HG03442 (cell line): Measurements from ENCODE around the gene OTOGL.
"Not testable (repeated sequence)": the region's sequence is repeated elsewhere in the genome, so short reads cannot be mapped to it uniquely, and the experiment has no call there.

Experiments used
- ATAC-seq: cut with Tn5 transposase; IDR thresholded peaks from one replicate; pipeline ENCODE4 v1.9.1; 2021; ENCODE audit warnings: mild to moderate bottlenecking, moderate library complexity; ENCODE audit not compliant: unreplicated experiment

The OTOGL gene

DNA sequence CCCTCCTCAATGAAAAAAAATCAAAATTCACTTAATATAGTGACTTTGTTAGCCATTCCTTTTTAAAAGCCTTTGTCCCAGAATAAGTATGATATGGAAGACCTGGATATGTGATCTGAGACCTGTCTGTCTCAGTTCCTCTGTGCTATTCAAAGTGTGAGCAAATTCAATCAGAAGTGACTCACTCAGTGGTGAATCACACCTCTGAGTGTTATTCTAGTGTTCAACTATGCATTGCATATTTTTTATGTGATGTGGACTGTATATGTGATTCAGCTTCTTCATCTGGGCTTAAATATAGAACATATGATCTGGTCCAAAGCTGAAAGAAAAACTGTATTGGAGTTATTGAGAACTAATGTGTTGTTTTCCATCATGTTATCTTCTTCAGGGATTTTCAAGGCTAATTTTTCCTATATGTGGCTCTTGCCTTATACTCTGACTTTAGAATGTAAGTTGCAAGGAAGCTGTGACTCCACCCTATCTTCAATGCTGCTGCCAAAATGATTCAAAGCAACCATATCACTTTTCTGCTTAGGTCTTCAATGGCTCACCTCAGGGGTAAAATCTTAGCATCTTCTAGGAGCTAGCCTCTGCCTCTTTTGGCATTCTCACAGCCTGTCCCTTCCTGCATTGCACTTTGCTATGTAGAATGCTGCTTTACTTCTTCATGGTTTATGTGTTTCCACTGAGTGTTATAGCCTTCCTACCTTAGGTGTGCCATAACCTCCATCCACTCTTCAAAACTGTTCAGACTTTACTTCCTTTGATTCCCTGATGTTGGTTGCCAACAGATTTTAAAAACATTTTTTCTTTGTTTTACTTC, 169.8 kb downstream of the OTOGL start:
- ATAC-seq: peak; percentile 72

DNA sequence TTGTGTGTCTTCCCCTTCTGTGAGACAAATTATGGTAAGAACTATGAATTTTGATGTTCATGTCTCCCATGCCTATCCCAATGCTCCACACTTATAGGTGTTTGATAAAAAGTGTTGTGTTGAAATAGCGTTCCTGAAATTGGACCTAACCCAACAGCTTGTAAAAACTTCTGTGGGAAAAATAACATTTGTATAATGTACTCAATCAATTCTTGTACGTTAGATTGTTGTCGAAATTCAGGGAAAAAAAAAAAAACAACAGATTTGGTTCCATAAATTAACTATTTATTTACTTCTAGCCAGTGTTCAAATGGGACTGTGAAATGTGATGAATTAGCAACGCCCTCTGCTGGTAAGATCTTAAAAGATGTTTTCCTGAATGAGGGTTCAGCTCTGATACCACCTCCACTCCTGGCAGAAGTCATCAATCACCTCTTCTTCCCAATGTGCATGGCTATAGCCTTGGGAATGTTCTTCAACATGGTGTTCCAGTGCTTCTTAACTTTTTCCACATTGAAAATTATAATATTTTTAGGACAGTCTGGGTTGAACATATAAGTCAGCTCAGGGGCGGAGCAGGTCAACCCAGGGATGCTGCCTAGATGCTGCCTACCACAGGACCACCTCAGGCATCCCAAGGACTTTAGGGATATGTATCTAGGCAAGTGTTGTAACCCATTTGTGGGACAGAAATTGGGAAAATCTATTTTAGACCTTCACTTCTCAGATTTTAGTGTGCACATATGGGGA, 170.6 kb downstream of the OTOGL start:
- ATAC-seq: no peak

DNA sequence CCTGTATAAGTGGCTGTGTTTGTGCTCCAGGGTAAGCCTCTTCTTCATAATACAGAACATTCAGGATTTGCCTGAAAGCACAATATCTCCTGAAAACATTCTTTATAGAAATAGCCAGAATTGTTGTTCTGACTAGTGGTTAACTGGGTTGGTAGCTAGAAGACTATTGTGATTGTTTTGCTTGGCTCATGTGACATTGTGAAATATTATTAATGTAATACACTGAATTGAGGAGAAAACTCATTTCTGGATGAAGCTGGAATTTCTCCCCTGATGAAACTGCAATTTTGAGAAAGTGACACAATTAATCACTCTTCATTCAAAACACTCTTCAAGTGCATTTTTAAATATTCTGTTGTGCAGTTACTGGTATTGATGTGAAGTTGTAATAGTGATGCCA, 172.4 kb downstream of the OTOGL start:
- no peak for ATAC-seq

DNA sequence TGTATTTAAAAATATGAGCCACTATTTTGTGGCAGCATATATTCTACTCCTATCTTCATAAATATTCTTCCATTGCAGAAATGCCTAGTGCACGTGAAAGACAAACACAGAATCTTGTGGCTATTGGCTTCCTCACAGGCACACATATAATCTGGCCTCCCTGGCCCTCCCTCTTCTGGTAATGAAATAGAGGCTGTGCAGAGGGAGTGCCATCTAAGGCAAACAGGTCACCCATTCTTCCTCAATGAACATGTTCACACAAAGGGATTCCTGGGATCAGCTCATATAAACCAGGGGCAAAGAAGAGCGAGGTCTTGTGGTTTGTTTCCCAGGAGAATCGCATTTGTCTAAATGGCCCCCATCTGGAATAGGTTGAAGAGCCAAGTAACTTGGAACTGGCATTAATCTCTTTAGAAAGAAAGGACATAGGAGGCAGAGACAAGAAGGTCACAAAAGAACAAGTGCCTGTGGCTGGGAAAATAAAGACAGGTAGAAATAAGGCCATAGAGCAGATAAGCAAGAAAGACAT, 173.1 kb downstream of the OTOGL start:
- no peak for ATAC-seq

DNA sequence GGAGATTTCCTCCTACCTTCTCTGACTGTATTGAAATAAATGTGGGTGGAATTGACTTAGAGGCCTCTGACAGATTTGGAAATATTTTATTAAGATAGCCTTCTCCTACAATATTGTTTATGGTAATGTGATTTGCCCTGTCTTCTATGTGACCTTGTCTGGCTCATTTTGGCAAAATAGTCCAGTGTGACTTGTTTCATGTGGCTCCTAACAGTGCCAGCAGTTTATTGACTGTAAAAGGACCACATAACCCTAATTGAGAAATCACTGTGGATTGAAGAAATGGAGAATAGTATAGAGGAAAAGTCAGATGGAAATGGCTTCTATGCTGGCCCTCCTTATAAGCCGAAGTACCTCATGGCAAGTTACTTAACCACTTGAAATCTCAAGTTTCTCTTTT, 173.8 kb downstream of the OTOGL start:
- ATAC-seq: no peak

DNA sequence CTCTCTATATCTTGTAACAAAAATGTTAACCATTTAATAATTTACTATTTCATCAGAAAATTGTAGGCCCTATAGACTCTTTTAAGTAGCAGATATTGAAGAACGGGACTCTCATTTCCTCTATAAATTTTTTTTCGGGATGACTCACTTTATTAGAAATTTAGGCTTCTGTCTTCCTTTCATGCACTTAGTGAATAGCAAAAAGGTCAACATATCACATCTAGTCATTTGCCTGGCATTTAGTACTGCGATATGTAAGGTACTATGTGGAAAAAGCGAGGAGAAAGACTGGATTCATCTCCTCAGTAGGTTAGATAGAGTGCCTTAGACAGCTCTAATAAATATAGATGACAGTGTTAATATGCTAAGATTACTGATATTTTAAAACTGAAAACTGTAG, 178.4 kb downstream of the OTOGL start:
- no peak for ATAC-seq

DNA sequence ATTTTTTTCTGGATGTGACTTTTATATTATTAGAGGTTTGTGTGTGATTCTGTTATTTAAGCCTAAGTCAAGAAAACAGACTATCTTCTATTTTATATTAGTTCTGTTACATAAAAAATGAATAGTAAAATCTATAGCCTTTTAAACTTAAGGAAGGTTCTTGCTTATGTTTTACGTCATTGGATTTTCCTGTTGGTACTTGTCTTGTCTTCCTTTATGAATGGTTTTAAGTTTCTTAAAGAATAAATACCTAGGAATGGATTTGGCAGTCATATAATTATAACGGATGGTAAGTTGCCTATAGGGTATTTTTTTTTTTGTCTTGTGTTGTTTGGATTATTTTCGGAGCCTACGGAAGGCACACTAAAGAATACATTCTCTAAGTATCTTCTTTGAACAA, 182.9 kb downstream of the OTOGL start:
- no peak for ATAC-seq

DNA sequence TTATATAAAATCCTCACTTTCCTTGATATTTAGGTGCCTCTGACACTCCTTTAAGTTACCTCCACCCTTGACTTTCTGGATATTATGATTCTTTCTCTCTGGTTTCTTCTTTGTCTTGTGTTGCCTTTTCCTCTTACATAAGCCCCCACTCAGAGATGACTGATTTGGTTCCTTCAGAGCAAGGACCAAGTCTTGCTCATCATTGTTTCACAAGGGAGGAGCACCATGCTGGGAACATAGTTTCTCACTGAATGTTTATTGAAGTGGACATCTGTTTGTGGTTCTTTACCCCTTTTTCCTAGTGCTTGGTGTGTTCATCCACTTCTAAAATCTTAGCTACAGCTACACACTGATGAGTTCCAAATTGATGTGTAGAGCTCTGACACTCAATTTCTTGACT, 183.4 kb downstream of the OTOGL start:
- no peak for ATAC-seq

DNA sequence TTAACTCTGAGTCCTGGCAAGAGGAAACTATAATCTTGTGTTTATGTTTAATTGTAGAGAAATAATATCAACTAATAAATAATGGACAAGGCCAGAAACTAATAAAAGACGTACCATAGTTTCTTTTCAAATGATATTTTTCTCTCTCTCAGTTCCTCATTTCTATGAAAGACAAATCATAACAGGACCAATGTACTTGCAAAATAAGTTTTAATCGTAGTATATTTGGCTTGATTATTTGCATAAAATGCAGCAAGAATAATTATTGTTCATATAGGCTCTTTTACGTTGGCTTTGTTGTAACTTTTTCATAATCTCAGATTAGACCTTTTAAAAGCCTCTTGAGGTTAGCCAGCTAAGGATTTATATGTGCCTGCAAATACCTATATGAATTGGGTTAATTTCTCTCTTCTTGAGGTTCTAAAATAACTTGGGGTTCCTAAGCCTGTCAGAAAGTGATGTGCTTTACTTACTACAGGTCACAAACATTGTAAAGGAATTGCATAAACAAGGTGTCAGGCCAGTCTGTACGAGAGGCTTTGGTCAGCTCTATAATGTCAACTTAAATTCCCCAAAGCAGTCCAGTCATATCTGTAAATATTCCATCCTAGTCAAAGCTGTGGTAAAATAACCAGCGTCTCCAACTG, 191.9 kb downstream of the OTOGL start:
- ATAC-seq: peak; percentile 48

DNA sequence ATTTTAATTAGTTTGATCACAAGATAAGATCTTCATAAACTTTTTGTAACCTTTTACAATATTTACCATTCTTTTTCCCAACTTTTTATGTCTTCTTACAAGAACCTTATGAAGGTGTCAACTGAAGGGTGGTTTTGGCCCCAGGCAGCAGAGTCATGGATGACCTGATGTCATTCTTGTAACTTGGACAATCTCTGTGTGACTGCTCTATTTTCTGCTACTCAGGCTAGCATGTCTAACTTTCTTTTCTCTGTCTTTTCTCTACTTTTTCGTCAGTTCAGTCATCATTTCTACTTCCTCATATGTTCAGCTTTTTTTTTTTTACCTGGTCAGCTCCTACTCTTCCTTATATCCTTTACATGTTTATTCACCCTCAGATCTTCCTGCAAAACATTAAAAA, 194.0 kb downstream of the OTOGL start:
- peak; percentile 53 for ATAC-seq

DNA sequence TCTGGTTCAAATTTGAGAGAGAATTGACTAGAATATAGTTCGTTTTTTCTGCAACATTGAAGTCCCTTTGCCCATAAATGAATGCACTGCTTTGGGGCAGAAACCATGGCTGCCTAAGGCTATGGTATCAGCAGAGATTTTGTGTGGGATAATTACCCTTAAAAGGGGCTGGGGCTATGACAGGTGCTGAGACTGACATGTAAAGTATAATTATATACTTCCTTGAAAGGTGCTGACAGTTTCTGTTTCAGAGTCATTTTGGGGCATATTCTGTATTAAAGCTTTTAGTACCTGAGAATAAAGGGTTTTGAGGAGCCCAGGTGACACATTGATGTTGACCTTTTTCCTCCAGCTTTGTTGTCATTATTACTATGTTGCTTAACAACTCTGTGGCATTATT, 194.4 kb downstream of the OTOGL start:
- ATAC-seq: peak; percentile 69

DNA sequence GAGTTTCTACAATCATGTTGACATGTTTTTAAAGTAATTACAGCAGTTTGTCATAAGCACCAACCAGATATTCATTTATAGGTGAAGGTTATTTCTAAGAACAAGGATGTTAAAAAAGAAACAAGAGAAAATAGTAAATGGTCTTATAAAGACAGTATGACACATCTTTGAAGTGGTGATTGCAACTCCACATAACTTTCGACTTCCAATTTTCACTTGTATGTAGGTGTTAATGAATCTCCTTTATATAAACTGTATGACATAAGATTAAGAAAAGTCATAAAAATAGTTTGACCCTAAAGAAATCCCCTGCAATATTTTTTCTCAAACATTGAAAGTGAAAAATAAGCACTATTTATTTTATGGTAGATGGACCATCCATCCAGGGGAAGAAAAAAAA, 199.9 kb downstream of the OTOGL start:
- ATAC-seq: peak; percentile 58

DNA sequence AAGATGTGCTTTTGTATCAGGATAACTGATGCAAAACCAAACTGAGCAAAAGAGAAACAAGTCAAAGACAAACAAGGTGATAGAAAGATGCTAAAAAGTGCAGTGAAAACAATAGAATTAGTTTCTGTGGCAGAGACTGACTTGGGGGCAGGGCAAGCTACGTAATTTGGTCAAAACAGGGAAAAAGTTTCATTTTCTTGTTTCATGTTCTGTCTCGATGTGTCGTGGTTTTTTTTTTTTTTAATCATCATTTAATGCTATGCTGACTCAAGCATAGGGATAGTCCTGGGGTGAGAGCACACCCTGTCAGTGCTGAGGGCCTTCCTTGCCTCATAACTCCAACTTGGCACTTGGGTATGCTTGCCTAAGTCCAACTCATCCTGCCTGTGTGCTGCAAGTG, 200.6 kb downstream of the OTOGL start:
- ATAC-seq: peak; percentile 79

DNA sequence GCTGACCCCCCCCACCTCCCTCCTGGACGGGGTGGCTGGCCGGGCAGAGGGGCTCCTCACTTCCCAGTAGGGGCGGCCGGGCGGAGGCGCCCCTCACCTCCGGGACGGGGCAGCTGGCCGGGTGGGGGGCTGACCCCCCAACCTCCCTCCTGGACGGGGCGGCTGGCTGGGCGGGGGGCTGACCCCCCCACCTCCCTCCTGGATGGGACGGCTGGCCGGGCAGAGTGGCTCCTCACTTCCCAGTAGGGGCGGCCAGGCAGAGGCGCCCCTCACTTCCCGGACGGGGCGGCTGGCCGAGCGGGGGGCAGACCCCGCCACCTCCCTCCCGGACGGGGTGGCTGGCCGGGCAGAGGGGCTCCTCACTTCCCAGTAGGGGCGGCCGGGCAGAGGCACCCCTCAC, 208.1 kb downstream of the OTOGL start:
- ATAC-seq: not testable (repeated sequence)

DNA sequence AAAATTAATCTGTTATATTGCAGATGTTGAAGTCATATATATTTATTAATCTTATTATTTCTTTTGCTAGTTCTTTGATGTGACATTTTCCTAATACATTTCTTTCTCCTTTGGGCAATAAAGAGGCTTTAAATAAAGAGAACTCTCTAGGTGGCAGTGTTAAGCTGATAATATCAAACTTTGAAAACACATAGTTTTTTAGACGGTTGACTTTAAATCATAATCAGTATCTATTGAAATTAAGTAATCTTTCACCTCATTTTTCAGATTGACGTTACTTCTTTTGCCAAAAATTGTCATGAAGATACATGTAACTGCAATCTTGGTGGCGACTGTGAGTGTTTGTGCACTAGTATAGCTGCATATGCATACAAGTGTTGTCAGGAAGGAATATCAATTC, 213.9 kb downstream of the OTOGL start:
- ATAC-seq: no peak

DNA sequence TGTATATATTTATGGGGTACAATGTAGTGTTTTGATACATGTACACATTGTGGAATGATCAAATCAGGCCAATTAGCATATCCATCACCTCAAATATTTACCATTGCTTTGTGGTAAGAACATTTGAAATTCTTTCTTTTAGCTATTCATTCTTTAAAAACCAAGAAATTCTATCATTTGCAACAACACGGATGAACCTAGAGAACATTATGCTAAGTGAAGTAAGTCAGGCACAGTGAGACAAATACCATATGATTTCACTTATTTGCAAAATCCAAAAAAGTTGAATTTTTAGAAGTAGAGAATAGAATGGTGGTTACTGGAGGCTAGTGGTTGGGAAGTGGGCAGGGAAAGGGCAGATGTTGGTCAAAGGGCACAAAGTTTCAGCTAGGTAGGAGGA, 215.4 kb downstream of the OTOGL start:
- no peak for ATAC-seq

DNA sequence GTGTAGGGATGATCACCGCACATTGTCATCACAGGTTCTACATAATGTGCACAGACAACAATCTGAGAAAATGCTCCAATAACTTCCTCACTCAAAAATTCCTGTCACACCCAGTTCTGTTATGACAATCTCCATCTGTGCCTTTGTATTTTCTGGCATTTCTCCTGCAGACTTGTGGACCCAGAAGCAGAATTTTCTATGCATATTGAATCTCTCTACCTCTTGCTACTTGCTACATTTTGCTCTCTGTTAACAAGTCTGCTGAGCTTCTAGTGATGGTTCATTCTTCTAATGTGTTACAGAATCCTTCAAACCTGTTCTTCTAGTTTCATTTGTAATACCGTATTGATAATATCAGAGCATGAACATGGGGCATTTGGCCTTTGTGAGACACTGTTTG, 216.9 kb downstream of the OTOGL start:
- no peak for ATAC-seq

DNA sequence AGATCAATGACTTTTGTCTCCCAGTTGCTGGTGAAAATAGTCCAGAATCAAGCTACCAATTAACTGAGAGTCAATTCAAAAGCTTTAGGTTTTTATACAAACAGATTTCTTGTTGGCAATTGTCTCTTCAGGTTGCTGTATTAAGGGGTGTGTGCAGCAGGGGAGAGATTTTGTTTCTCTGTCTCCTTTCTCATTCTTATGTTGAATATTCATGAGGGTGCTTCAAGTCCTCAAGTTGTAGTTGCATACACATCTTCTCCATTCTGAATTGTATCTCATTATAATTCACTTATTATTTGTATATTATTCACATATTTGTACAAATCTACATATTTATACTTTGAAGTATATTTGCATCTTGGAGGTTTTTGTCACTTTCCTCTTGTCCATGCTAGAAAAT, 218.0 kb downstream of the OTOGL start:
- ATAC-seq: no peak

DNA sequence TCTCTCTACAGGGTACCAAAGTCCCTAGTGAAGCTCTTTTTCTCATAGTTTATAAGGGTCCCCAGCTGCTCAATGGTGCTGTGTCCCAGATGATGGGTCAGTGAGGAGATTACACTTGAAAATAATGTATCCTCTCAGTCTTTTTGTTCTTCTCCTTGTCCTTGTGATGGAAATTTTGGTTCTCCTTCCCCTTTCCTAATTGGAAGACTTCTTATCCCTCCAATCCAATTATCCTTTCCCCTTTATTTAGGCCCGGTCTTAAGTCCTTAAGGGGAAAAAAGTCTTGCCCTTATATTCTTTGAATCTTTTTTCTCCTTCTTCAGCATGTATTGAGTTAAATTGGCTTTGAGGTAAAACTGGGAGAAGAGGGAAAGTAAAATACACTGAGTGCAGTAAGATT, 218.6 kb downstream of the OTOGL start:
- ATAC-seq: no peak

DNA sequence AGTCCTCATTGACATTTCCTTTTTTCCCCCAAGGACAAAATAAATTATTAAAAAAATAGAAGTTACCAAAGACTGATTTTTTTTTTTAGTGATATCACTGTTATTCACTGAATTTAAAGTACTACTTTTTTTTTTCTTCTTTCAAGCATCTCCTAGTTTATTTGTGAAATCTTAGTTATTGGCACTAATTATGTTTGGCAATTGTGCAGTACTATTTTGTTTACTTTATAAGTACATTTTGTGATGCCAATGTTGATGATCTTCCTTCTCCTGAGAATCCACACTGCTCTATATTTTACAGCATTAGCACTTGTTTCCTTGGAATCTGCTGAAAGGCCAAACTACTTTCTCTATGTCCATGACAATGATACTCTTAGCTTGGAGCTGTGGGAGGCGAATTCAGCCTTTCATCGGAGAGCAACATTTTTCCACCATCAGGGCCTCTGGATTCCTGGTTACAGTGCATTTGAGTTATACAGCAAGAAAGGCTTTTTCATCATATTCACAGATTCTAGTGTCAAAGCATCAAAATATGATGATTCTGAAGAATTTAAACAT, 220.9 kb downstream of the OTOGL start:
- ATAC-seq: no peak

DNA sequence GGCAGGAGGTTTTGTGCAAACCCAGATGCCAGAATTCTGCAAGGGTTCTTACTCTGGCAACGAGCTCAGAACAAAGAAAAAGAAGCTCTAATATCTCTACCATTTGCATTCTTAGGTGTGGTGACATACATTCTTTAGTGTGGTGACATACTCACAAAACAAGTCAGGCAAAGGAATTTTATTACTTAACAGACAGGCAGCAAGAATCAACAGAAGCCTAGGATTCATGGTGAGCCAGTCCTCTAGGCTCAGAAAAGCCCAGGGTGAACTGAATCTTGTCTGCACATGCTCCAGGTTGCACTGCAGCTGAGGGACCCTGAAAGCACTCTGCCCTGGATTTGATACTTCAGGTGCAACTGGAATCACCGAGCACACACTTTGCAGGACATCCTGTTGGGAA, 222.3 kb downstream of the OTOGL start:
- ATAC-seq: no peak
